Prostate gland (tissue), 2 donors: ENCODE measurements around the gene EPC2. TPM values are rescaled to one million over a fixed set of nuclear protein-coding genes. Genes with fewer than 3 reads are reported as not detected.

Source experiments
- DNase-seq: peaks from one replicate; pipeline ENCODE4 v3.0.0-alpha.2; 2019; ENCODE audit warnings: low spot score
- H3K27ac ChIP-seq, 2 donors: fragments of 200-600 bp; sonication (generic); 2 replicates each; pipeline ENCODE4 v1.5.1; 2017 to 2019
- H3K27me3 ChIP-seq: fragments of 200-600 bp; sonication (generic); replicated peaks from 2 replicates; pipeline ENCODE4 v1.5.1; 2019; ENCODE audit not compliant: insufficient read depth
- H3K36me3 ChIP-seq, 2 donors: fragments of 200-600 bp; sonication (generic); 1 replicate in 1 of 2; 2 replicates in 1 of 2; pipeline versions ENCODE4 v1.5.1 to v1.8.1; 2017 to 2019
- H3K4me1 ChIP-seq: fragments of 200-600 bp; sonication (generic); replicated peaks from 2 replicates; pipeline ENCODE4 v1.5.1; 2019
- H3K4me3 ChIP-seq, 2 donors: fragments of 200-600 bp; sonication (generic); 2 replicates each; pipeline ENCODE4 v1.5.1; 2017 to 2019
- H3K9me3 ChIP-seq: fragments of 200-600 bp; sonication (generic); 2 replicates; pipeline ENCODE4 v1.5.1; 2017
- CTCF ChIP-seq, 4 experiments: fragments of 200-600 bp in 2 of 4; fragments of 450-650 bp in 2 of 4; sonication (generic) in 2 of 4; IDR thresholded peaks; 1 replicate in 3 of 4; 2 replicates in 1 of 4; pipeline ENCODE4 v1.5.1; 2016 to 2019; ENCODE audit warnings: antibody characterized with exemption in 4 of 4, mild to moderate bottlenecking in 2 of 4, moderate library complexity in 2 of 4
- POLR2A ChIP-seq: fragments of 450-650 bp; IDR thresholded peaks from one replicate; pipeline ENCODE4 v1.6.1; 2016; ENCODE audit warnings: antibody characterized with exemption, mild to moderate bottlenecking
- POLR2AphosphoS5 ChIP-seq: sonication (generic); formaldehyde crosslinking; IDR thresholded peaks from one replicate; pipeline ENCODE4 v1.6.1; 2017; ENCODE audit warnings: antibody characterized with exemption
- WGBS: methylation state at CpG from one replicate; pipeline ENCODE4 v1.1.5; 2018; 5-methylcytosine and 5-hydroxymethylcytosine counted together
- intact Hi-C: fragments of 100-400 bp; cut with DNase I; formaldehyde crosslinking; loops from one replicate; pipeline ENCODE4 v1.14.2; 2022
- total RNA-seq, 2 donors: library from RNA; depleted of rRNA; stranded (reverse); fragments of >200 nt; gene quantifications; one replicate each; pipeline ENCODE4 v1.1.0, GENCODE V29; 2016

The EPC2 gene
- total RNA-seq, 2 donors from 2014 or later: 27.2 to 40.2 TPM

GRCh38 chr2:148813603-148814065, 169.1 kb downstream of the EPC2 start:
- no peak for TF ChIP-seq POLR2A
- no peak for TF ChIP-seq POLR2AphosphoS5
- no peak for TF ChIP-seq CTCF (IDR thresholded peaks at IDR 0.05)
- no peak overlapping the region for H3K4me3 ChIP-seq
- no peaks in the 10 kb centered on the region for H3K4me1 ChIP-seq
- no peaks in the 10 kb centered on the region for H3K36me3 ChIP-seq
- H3K27ac ChIP-seq: no peak overlapping the region
- H3K9me3 ChIP-seq: no peaks in the 10 kb centered on the region
- WGBS: 90% methylated on average over 11 of the region's 11 CpGs
- DNase-seq: no peak
- intact Hi-C loops: no loop called here
- no peaks in the 10 kb centered on the region for H3K27me3 ChIP-seq

DNA sequence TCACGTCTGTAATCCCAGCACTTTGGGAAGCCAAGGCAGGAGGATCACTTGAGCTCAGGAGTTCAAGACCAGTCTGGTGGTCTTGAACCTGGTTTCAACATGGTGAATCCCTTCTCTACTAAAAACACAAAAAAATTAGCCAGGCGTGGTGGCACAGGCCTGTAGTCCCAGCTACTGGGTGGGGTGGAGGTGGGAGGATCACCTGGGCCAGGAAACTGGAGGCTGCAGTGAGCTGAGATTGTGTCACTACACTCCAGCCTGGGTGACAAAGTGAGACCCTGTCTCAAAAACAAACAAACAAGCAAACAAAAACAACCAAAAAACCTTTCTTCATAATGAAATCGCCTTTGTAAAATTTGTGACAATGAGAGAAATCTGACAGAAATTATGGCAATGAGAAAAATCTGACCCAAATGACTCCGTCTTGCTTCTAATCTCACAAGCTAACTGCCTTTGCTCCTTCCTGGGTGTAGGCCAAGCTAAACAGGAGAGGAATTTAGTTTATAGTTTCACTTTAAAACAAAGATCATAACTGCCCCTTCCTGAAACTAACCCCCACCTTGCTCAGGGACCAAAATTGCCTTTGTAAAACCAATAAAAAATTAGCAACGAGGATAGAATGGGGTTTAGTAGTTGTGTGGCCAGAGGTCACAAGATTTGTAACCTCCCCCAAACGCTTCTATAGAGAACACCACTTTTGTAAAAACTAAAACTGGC, 169.8 kb downstream of the EPC2 start:
- TF ChIP-seq CTCF (IDR thresholded peaks at IDR 0.05) (no peak), POLR2AphosphoS5 (no peak), POLR2A (no peak)
- Histone ChIP-seq H3K27me3 (no peaks in the 10 kb centered on the region), H3K9me3 (no peaks in the 10 kb centered on the region), H3K36me3 (no peaks in the 10 kb centered on the region), H3K4me1 (no peaks in the 10 kb centered on the region), H3K4me3 (no peak overlapping the region), H3K27ac (peak overlapping the region; percentile 57 to 62)
- WGBS: 35% methylated on average over 6 of the region's 6 CpGs
- DNase-seq: peak; percentile 57
- intact Hi-C loops: no loop called here

DNA sequence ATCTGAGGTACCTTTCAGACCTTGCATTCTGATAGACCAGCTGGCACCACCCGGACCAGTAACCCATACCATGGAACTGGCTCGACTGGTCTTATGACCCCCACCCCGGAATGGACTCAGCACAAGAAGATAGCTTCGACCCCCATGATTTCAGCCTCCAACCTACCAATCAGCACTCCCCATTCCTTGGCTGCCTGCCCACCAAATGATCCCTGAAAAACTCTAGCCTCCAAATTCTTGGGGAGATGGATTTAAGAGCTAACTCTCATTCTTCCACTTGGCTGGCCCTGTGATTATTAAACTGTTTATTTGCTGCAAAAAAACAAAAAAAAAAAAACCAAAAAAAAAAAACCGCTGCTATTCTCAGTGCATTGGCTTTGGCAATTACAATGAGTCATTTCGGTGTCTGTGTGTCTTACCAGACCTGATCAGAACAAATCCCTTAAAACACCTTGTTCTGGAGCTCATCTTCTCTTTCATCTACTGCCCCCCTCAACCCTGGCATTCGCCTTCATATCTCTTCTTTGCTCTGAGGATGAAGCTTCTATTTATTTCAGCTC, 170.4 kb downstream of the EPC2 start:
- no peaks in the 10 kb centered on the region for H3K9me3 ChIP-seq
- WGBS: 29% methylated on average over 7 of the region's 7 CpGs
- no peak overlapping the region for H3K4me3 ChIP-seq
- no peaks in the 10 kb centered on the region for H3K4me1 ChIP-seq
- H3K27me3 ChIP-seq: no peaks in the 10 kb centered on the region
- TF ChIP-seq POLR2AphosphoS5 (no peak), POLR2A (no peak), CTCF (IDR thresholded peaks at IDR 0.05) (no peak)
- H3K27ac ChIP-seq: peak overlapping the region; percentile 57 to 62
- intact Hi-C loops: no loop called here
- H3K36me3 ChIP-seq: no peaks in the 10 kb centered on the region
- peak; percentile 12 for DNase-seq

GRCh38 chr2:148816176-148816575, 171.6 kb downstream of the EPC2 start:
- 85% methylated on average over 6 of the region's 6 CpGs for WGBS
- H3K4me1 ChIP-seq: no peaks in the 10 kb centered on the region
- H3K27ac ChIP-seq: no peak overlapping the region
- no peaks in the 10 kb centered on the region for H3K9me3 ChIP-seq
- H3K4me3 ChIP-seq: no peak overlapping the region
- no peak for DNase-seq
- TF ChIP-seq CTCF (IDR thresholded peaks at IDR 0.05): no peak
- TF ChIP-seq POLR2AphosphoS5: no peak
- TF ChIP-seq POLR2A: no peak
- H3K36me3 ChIP-seq: no peaks in the 10 kb centered on the region
- no peaks in the 10 kb centered on the region for H3K27me3 ChIP-seq
- intact Hi-C loops: no loop called here

GRCh38 chr2:148817210-148817708, 172.7 kb downstream of the EPC2 start:
- WGBS: 6% methylated on average over 8 of the region's 8 CpGs
- Histone ChIP-seq H3K4me1 (no peaks in the 10 kb centered on the region), H3K9me3 (no peaks in the 10 kb centered on the region), H3K27ac (no peak overlapping the region), H3K27me3 (no peaks in the 10 kb centered on the region), H3K36me3 (no peaks in the 10 kb centered on the region), H3K4me3 (peak overlapping the region in 1 of 2 donors; percentile 3)
- intact Hi-C loops: no loop called here
- DNase-seq: no peak
- peak; percentile 34 for TF ChIP-seq POLR2AphosphoS5
- TF ChIP-seq POLR2A: no peak
